ENCODE results near the gene UGCG.
"Not testable (repeated sequence)": the region's sequence is repeated elsewhere in the genome, so short reads cannot be mapped to it uniquely, and the experiment has no call there.

Gene UGCG

DNA sequence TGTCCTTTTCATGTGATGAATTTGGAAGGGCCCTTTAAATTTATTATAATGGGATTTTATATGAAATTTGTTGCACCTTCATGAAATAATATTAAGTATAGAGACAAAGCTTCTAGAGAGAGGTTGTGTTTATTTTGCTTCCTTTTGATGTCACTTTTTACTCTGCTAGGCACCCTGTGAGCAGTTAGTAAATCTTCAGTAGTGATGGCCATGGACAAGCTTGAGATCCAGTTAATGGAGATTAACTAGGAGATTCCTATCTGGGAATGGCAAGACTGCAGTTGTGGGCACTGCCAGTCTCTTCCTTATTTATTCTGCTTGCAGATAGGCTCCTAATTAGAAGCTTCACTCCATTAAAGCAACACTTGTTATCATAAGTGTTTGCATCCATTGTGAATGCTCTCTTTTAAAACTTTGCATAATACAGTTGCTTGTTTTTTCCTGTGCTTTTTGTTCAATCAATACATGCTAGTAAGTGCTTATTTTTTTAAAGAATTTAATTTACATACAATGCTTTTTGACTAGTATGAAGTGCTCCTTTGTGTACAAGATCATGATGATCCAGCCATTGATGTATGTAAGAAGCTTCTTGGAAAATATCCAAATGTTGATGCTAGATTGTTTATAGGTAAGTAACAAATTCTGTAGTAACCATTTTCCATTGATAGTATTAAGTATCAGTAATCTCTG, 25.9 kb downstream of the UGCG start:
- no peak for DNase-seq

GRCh38 chr9:111924281-111924680, 27.7 kb downstream of the UGCG start:
- DNase-seq, result no peak

GRCh38 chr9:111925017-111925770, 28.6 kb downstream of the UGCG start:
- DNase-seq, result no peak

DNA sequence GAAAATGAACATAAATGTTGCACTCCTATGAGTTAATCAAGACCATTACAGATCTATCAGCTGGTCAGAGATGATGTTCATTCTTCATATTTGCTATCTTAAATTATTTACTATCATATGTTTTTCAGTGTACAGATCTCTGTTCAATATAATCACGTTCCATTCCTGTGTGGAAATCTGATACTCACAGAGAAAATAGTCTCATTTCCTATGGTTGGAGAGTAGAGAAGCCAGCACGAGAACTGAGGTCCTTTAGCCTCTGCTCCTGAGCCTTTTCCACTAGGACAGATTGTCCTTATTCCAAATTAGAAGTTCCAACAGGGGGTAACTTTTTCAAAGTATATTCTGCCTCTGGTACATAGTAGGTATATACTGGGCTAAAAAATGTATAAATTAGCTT, 29.2 kb downstream of the UGCG start:
- no peak for DNase-seq

DNA sequence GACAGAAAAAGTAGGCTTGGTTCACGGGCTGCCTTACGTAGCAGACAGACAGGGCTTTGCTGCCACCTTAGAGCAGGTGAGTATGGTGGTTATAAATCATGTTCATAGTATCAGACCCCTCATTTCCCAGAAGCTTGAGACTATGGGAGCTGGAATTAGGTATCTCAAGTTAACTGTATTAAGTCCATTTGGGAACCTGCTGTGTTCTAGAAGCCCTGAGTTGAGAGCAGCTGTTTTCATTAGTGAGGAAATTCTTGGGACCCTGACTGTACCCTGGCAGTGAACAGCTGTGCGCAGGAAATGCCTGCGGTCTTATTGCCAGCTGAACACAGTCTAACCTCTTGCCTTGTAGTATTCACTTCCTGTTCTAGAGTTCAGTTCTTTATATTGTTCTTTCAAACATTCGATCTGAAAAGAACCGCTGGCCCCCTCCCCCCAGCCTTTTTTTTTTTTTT, 29.8 kb downstream of the UGCG start:
- peak; percentile 25 for DNase-seq

- no peak for DNase-seq
Observed at GRCh38 chr9:111928359-111928720, 31.7 kb downstream of the UGCG start.

- no peak for DNase-seq
Observed at GRCh38 chr9:111934747-111935146, 38.1 kb downstream of the UGCG start.

DNA sequence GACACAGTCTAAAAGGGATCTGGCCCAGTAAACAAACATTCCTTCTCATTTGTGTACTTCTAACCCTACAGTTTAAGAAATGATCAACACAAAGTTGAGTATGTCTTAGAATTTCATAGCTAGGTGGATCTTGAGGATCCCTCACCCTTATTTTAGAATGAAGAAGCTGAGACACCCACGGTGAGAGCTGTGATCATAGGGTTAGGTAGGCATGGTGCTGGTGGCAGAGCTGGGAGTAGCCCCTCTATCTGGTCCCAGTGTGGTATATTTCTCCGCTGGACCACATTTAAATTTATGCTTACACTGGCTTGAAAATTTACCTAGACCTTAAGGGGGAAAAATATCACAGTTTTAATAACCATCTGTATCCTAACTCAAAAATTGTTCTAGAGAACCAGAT, 39.8 kb downstream of the UGCG start:
- no peak for DNase-seq

GRCh38 chr9:111937301-111937700, 40.7 kb downstream of the UGCG start:
- no peak for DNase-seq

- peak; percentile 57 for DNase-seq
Observed at GRCh38 chr9:111937781-111938426, 41.3 kb downstream of the UGCG start.

DNA sequence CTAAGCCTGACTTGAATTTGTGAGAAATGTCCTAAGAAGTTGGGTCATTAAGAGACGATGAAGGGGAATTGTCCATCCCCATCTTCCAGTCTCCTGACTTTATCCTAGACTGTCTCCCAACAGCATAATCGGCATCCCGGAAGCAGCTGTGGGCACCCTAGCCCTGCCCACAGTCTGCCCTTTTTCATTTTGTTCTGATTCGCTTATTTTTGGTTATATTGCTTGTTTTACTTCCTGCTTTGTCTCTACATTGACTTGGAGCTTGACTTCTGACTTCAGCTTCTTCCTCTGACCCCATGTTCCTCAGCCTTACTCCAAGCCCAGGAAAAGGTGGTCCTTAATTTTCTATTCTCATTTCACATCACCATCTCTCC, 41.8 kb downstream of the UGCG start:
- DNase-seq, result no peak

- DNase-seq, result no peak
Observed at GRCh38 chr9:111939322-111939721, 42.7 kb downstream of the UGCG start.

- DNase-seq, result no peak
Observed at GRCh38 chr9:111940697-111941096, 44.1 kb downstream of the UGCG start.

DNA sequence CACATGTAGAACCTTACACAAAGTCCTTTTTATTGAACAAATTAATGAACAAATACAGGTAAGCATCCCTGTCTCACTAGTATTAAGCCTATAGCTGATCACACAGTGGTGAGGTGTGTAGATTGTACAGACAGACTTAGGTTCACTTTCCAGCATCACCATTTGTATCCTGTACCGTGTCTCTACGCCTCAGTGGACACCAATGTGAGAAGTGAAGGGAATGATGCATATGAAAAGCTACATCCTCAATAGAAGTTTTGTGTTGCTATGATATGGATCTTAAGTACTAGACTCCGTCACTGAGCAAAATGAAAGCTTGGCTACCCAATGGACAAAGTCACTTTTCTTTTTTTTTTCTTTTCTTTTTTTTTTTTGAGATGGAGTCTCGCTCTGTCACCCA, 46.6 kb downstream of the UGCG start:
- DNase-seq, result no peak

DNA sequence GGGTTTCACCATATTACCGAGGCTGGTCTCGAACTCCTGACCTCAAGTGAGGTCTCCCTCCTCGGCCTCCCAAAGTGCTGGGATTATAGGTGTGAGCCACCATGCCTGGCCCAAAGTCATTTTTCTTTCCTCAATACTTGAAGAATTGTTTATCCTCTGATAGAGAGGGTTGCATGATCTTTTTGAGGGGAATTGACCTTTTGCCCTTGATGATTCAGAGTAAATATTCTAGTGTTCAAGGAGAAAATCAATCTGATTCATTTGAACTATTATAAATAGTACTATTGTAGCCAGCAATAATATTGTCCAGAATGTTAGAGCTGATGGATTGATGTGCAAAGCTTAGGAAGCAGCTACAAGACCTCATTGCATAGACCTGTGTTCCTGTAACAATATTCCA, 47.1 kb downstream of the UGCG start:
- no peak for DNase-seq

GRCh38 chr9:111944241-111944866, 47.7 kb downstream of the UGCG start:
- no peak for DNase-seq

- peak; percentile 19 for DNase-seq
Observed at GRCh38 chr9:111945216-111945615, 48.6 kb downstream of the UGCG start.

DNA sequence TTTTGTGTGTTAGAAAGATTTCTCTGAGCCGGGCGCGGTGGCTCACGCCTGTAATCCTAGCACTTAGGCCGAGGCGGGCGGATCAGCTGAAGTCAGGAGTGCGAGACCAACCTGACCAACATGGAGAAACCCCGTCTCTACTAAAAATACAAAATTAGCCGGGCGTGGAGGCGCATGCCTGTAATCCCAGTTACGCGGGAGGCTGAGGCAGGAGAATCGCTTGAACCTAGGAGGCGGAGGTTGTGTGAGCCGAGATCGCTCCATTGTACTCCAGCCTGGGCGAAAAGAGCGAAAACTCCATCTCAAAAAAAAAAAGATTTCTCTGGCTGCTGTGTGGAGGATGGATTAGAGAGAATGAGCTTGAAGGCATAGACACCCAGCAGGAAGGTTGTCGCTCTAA, 51.5 kb downstream of the UGCG start:
- DNase-seq, result not testable (repeated sequence)

DNA sequence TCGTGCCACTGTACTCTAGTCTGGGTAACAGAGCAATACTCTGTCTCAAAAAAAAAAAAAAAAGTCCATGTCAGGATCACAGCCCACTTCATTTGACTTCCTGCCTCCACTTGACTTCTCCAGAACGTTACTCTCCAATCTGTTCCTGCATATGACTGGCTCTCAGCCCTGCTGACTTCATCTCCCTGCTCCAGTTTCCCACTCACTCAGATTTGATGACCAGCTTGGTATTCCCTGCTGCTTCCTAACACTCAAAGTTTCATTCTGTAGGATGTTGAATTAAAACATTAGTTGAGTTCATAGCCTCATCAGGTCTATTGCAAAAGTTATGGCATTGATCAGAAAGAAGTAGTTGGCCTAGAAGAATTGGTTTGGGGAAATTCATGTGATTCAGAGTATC, 52.3 kb downstream of the UGCG start:
- no peak for DNase-seq

DNA sequence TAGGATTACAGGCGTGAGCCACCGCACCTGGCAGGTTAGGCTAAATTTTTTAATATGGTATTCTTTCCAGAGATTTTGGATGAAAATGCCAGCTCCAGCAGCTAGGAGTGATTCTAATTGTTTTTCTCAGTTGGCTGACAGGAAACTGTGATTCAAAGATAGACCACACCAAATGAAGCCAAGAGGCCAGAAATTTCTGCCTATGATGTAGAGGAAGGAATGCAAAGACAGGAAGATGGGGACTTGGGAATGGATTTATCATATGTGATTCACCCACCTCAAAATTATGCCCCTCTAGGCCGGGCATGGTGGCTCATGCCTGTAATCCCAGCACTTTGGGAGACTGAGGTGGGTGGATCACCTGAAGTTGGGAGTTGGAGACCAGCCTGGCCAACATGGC, 53.3 kb downstream of the UGCG start:
- no peak for DNase-seq

DNA sequence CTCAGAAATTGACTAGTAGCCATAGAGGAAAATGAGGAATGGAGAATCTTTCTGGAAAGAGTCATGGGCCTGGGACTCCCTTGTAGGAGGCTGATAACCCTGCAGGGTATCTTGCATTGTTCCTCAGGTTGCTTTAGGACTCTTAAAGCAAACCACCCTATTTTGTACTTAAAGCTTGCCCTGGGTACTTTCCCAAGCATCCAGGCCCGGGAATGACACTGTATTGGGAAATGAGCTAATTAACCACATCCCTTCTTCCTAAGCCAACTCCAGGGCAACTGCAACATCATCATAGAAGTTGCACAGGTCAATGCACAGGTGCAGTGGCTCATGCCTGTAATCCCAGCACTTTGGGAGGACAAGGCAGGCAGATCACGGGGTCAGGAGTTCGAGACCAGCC, 55.9 kb downstream of the UGCG start:
- DNase-seq, result no peak

DNA sequence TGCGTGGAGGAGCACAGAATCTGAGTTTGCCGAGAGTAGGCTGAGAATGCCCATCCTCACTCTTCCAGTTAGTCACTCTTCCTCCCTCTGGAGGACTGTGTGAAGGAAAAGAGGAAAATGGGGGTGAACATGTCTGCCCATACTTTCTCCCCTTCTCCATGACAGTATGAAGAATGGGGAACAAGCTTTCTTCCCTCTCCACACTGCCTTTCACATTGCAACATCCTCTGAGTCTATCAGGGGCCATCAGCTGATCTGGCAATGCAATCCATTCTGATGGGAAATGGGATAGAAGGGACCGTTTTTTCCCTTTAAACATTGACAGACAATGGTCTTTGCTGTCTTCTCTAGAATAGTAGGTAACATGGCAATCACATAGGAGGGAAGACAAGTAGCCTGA, 56.8 kb downstream of the UGCG start:
- no peak for DNase-seq

DNA sequence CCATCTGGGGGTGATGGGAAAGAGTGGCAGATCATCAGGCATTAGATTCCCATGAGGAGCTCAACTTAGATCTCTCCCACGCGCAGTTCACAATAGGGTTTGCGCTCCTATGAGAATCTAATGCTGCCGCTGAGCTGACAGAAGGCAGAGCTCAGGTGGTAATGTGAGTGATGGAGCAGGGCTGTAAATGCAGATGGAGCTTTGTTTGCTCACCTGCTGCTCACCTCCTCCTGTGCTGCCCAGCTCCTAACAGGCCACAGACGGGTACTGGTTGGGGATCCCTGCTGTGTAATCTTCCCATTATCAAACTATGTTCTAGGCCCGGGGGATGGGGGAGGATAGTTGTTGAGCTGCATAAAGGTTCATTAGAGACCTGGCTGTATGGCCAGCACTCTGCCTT, 58.4 kb downstream of the UGCG start:
- no peak for DNase-seq
